ENCODE results near the gene ECI1. TPM values are rescaled to one million over a fixed set of nuclear protein-coding genes. Genes with fewer than 3 reads are reported as not detected.

The ECI1 gene
- total and polyA plus RNA-seq, 2 of the 13 experiments (the other 11 are each of a cell fraction or from before 2014, with no cell fraction given), result 82.0 to 102 TPM

DNA sequence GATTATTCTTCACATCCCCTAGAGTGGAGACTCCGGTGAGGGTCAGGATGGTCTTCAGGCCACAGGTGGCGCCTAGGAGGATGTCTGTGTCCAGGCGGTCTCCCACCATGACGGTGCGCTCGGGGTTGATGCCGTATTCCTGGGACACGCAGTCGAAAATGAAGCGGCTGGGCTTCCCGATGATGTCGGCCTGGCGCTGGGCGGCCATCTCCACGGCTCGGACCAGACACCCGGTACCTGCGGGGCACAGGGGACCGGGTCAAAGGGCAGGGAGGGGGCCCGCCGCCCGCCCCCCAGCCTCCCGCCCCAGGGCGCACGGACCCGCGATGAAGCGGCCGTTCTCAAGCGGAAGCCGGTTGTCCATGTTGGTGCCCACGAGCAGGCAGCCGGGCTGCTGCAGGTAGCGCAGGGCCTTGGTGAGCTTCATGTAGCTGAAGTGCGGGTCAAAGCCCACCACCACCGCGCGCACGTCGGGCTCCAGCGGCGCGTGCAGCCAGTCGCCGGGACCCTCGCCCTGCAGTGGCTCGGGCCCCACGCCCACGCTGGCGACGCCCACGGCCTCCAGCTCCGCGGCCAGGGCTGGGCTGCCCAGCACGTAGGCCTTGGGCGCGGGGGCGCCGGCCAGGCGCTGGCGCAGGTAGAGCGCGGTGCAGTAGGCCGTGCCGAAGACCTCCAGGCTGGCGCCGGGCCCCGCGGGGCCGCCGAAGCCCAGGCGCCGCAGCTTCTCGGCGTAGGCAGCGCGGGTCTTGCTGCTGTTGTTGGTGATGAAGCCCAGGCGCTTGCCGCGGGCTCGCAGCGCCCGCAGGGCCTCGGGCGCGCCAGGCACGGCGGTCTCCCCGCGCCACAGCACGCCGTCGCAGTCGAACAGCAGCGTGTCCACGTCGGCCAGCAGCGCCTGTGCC lies 37.3 kb downstream of the ECI1 start (continued):
- no peak for TF ChIP-seq PLRG1 (conservative IDR thresholded peaks at IDR 0.05)
- peak; percentile 44; the same call in 1 of the 2 replicates for TF ChIP-seq RAD21 (CRISPR knock-in tag; IDR thresholded peaks at IDR 0.05)
- no peak for TF ChIP-seq PHB2 (IDR thresholded peaks at IDR 0.05; ENCODE audit: partially characterized antibody)
- TF ChIP-seq, protein P1, sequence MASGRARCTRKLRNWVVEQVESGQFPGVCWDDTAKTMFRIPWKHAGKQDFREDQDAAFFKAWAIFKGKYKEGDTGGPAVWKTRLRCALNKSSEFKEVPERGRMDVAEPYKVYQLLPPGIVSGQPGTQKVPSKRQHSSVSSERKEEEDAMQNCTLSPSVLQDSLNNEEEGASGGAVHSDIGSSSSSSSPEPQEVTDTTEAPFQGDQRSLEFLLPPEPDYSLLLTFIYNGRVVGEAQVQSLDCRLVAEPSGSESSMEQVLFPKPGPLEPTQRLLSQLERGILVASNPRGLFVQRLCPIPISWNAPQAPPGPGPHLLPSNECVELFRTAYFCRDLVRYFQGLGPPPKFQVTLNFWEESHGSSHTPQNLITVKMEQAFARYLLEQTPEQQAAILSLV (CRISPR knock-in tag; IDR thresholded peaks at IDR 0.05; ENCODE audit: borderline replicate concordance), result 0 out of 2 replicates have a peak, but pooled peaks have one; percentile 4
- 0 out of 2 replicates have a peak, but pooled peaks have one; percentile 47 for TF ChIP-seq BRD4 (CRISPR knock-in tag; IDR thresholded peaks at IDR 0.05)
- peak; percentile 37; the same call in 1 of the 2 replicates for TF ChIP-seq RBFOX2 (IDR thresholded peaks at IDR 0.05; ENCODE audit: low read depth, low read length)
- TF ChIP-seq IRX3 (CRISPR knock-in tag; IDR thresholded peaks at IDR 0.05; ENCODE audit: borderline replicate concordance, low read depth), result 0 out of 2 replicates have a peak, but pooled peaks have one; percentile 10
- no peak for TF ChIP-seq HES4 (CRISPR knock-in tag; IDR thresholded peaks at IDR 0.05; ENCODE audit: borderline replicate concordance)
- no peak for TF ChIP-seq GATAD2A (CRISPR knock-in tag; IDR thresholded peaks at IDR 0.05)
- TF ChIP-seq PHF8 (CRISPR knock-in tag; IDR thresholded peaks at IDR 0.05), result peak; percentile 32; the same call in 1 of the 2 replicates
- TF ChIP-seq ZNF282 (IDR thresholded peaks at IDR 0.05; ENCODE audit: partially characterized antibody), result no peak
- peak; percentile 56 for TF ChIP-seq IKZF4 (CRISPR knock-in tag; IDR thresholded peaks at IDR 0.05; ENCODE audit: borderline replicate concordance, low read depth, not compliant biosample characterization)
- no peak for TF ChIP-seq FOXP4 (CRISPR knock-in tag; IDR thresholded peaks at IDR 0.05)
- TF ChIP-seq, protein P2, sequence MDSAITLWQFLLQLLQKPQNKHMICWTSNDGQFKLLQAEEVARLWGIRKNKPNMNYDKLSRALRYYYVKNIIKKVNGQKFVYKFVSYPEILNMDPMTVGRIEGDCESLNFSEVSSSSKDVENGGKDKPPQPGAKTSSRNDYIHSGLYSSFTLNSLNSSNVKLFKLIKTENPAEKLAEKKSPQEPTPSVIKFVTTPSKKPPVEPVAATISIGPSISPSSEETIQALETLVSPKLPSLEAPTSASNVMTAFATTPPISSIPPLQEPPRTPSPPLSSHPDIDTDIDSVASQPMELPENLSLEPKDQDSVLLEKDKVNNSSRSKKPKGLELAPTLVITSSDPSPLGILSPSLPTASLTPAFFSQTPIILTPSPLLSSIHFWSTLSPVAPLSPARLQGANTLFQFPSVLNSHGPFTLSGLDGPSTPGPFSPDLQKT (CRISPR knock-in tag; IDR thresholded peaks at IDR 0.05; ENCODE audit: borderline replicate concordance), result no peak
- TF ChIP-seq FOXM1 (CRISPR knock-in tag; IDR thresholded peaks at IDR 0.05), result no peak
- TF ChIP-seq CEBPG (CRISPR knock-in tag; IDR thresholded peaks at IDR 0.05), result no peak
- peak; percentile 63 for TF ChIP-seq AGO2 (optimal IDR thresholded peaks at IDR 0.05; ENCODE audit: low read depth, low read length)
- no peak for TF ChIP-seq KDM1A (CRISPR knock-in tag; IDR thresholded peaks at IDR 0.05)
- TF ChIP-seq KDM2A (CRISPR knock-in tag; IDR thresholded peaks at IDR 0.05; ENCODE audit: borderline replicate concordance, low read depth), result peak; percentile 35; the same call in 1 of the 2 replicates

All from HepG2 (cell line).